GM18519 (cell line): ENCODE measurements around the gene TBXT.

Experiments
- ATAC-seq: cut with Tn5 transposase; IDR thresholded peaks from one replicate; pipeline ENCODE4 v1.9.1; 2021; ENCODE audit warnings: mild to moderate bottlenecking, moderate library complexity; ENCODE audit not compliant: unreplicated experiment, low FRiP score

The TBXT gene

GRCh38 chr6:166119116-166119911 is 48.3 kb downstream of the TBXT start:
- no peak for ATAC-seq

- ATAC-seq = no peak
Measured at GRCh38 chr6:166115609-166116008, 52.0 kb downstream of the TBXT start.

GRCh38 chr6:166112580-166112979 is 55.1 kb downstream of the TBXT start:
- no peak for ATAC-seq

- peak; percentile 38 for ATAC-seq
Measured at GRCh38 chr6:166109608-166110007, 58.0 kb downstream of the TBXT start.
